Thyroid gland (tissue), 4 donors: ENCODE results near the gene CACNA2D3. TPM values are rescaled to one million over a fixed set of nuclear protein-coding genes. Genes with fewer than 3 reads are reported as not detected.

Experiments used
- DNase-seq, 2 donors: peaks; one replicate each; pipeline ENCODE4 v3.0.0-alpha.2; 2019
- H3K27ac ChIP-seq, 3 donors: fragments of 200-600 bp; sonication (generic); 1 replicate in 2 of 3; 2 replicates in 1 of 3; pipeline ENCODE4 v1.5.1; 2016 to 2019; ENCODE audit warnings: mild to moderate bottlenecking in 1 of 3, moderate library complexity in 1 of 3
- H3K27me3 ChIP-seq: fragments of 200-600 bp; sonication (generic); one replicate; pipeline ENCODE4 v1.5.1; 2019
- H3K36me3 ChIP-seq, 2 donors: fragments of 200-600 bp; sonication (generic); one replicate each; pipeline ENCODE4 v1.5.1; 2016 to 2019
- H3K4me1 ChIP-seq, 2 donors: fragments of 200-600 bp; sonication (generic); one replicate each; pipeline ENCODE4 v1.5.1; 2017 to 2019
- H3K4me3 ChIP-seq, 3 donors: fragments of 200-600 bp; sonication (generic); replicated peaks in 1 of 3; 1 replicate in 2 of 3; 2 replicates in 1 of 3; pipeline ENCODE4 v1.5.1; 2016; ENCODE audit warnings: mild to moderate bottlenecking in 1 of 3
- H3K9me3 ChIP-seq: fragments of 200-600 bp; sonication (generic); one replicate; pipeline ENCODE4 v1.5.1; 2017
- POLR2A ChIP-seq, 2 donors: fragments of 450-650 bp; IDR thresholded peaks; one replicate each; pipeline ENCODE4 v1.6.1; 2017; ENCODE audit warnings: antibody characterized with exemption in 2 of 2, mild to moderate bottlenecking in 2 of 2, moderate library complexity in 1 of 2
- WGBS, 2 donors: methylation state at CpG; one replicate each; pipeline ENCODE4 v1.1.5; 2017; 5-methylcytosine and 5-hydroxymethylcytosine counted together
- intact Hi-C: fragments of 100-400 bp; cut with DNase I; formaldehyde crosslinking; loops from one replicate; pipeline ENCODE4 v1.15.1; 2023
- total RNA-seq, 4 donors: library from RNA; depleted of rRNA; stranded (reverse); fragments of >200 nt; gene quantifications; one replicate each; pipeline ENCODE4 v1.2.3, GENCODE V29; 2016
- TF ChIP-seq, protein P1 (sequence below), 6 experiments: fragments of 200-600 bp in 3 of 6; fragments of 450-650 bp in 3 of 6; sonication (generic) in 3 of 6; IDR thresholded peaks; one replicate each; pipeline ENCODE4 v1.5.1; 2016 to 2019; ENCODE audit warnings: antibody characterized with exemption in 6 of 6, mild to moderate bottlenecking in 2 of 6, inconsistent platforms in 1 of 6, moderate library complexity in 1 of 6

Gene CACNA2D3
- total RNA-seq, 4 donors from 2014 or later = 2.9 to 4.8 (median 4.5) TPM

DNA sequence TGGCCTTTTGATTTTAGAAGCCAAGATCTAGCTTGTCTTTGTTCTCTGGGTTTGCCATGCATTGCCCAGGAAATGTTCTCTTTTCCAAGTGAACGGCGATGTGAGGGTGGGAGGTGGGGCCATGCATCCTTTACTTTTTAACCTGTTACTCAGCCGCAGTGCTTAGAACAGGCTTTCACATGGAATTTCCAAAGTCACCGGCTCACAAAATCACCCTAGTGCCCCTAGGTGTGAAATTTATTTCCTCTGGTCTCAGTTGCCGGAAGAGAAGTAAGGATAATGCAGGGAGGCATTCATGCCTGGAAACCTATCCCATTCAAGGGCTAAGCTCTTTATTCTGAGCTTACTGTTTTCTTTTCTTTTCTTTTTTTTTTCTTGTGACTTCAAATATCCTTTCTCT, 93.2 kb downstream of the CACNA2D3 start:
- Histone ChIP-seq H3K27ac (no peak overlapping the region), H3K4me3 (no peak overlapping the region), H3K9me3 (no peaks in the 10 kb centered on the region), H3K4me1 (no peaks in the 10 kb centered on the region), H3K36me3 (no peaks in the 10 kb centered on the region), H3K27me3 (no peaks in the 10 kb centered on the region)
- no peak for DNase-seq
- TF ChIP-seq POLR2A (IDR thresholded peaks at IDR 0.05) = no peak
- TF ChIP-seq, protein P1, sequence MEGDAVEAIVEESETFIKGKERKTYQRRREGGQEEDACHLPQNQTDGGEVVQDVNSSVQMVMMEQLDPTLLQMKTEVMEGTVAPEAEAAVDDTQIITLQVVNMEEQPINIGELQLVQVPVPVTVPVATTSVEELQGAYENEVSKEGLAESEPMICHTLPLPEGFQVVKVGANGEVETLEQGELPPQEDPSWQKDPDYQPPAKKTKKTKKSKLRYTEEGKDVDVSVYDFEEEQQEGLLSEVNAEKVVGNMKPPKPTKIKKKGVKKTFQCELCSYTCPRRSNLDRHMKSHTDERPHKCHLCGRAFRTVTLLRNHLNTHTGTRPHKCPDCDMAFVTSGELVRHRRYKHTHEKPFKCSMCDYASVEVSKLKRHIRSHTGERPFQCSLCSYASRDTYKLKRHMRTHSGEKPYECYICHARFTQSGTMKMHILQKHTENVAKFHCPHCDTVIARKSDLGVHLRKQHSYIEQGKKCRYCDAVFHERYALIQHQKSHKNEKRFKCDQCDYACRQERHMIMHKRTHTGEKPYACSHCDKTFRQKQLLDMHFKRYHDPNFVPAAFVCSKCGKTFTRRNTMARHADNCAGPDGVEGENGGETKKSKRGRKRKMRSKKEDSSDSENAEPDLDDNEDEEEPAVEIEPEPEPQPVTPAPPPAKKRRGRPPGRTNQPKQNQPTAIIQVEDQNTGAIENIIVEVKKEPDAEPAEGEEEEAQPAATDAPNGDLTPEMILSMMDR (IDR thresholded peaks at IDR 0.05) = no peak
- 51 to 72% methylated on average over 5 of the region's 5 CpGs for WGBS, 2 donors
- intact Hi-C loops = no loop called here

DNA sequence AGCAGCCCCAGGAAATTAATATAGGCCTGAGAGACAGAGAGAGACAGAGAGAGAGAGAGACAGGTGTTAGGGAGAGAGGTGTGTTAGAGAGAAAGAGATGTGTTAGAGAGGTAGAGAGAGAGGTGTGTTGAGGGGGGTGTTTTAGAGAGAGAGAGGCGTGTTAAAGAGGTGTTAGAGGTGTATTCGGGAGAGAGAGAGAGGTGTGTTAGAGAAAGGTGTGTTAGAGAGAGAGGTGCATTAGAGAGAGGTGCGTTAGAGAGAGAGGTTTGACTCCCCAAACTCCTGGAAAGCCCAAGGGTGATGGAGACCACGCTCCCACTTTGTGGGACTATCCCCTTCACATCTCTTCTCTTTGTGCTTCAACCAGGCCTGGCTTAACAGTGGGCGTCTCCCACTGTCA, 95.5 kb downstream of the CACNA2D3 start:
- intact Hi-C loops = no loop called here
- TF ChIP-seq POLR2A (IDR thresholded peaks at IDR 0.05) = no peak
- TF ChIP-seq, protein P1 (IDR thresholded peaks at IDR 0.05) = no peak
- Histone ChIP-seq H3K4me3 (no peak overlapping the region), H3K4me1 (no peaks in the 10 kb centered on the region), H3K27me3 (no peaks in the 10 kb centered on the region), H3K9me3 (no peaks in the 10 kb centered on the region), H3K36me3 (no peaks in the 10 kb centered on the region), H3K27ac (no peak overlapping the region)
- WGBS, 2 donors = 67 to 87% methylated on average over 5 of the region's 5 CpGs
- DNase-seq = no peak

DNA sequence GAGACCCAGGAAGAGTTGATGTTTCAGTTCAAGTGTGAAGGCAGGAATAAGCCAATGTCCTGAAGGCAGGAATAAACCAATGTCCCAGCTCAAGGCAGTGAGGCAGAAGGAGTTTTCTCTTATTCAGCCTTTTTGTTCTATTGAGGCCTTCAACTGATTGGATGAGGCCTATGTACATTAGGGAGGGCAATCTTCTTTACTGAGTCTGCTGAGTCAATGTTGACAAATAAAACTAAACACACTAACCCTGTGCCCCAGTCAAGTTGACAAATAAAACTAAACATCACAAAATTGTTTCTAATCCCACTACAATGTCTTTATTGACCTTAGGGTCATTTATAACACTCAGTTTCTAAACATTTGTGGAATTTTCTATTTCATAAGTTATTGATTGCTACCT, 100.0 kb downstream of the CACNA2D3 start:
- H3K27ac ChIP-seq = no peak overlapping the region
- H3K36me3 ChIP-seq = no peaks in the 10 kb centered on the region
- H3K9me3 ChIP-seq = no peaks in the 10 kb centered on the region
- H3K4me1 ChIP-seq = no peaks in the 10 kb centered on the region
- TF ChIP-seq, protein P1 (IDR thresholded peaks at IDR 0.05) = no peak
- no peak for TF ChIP-seq POLR2A (IDR thresholded peaks at IDR 0.05)
- H3K4me3 ChIP-seq = no peak overlapping the region
- no peaks in the 10 kb centered on the region for H3K27me3 ChIP-seq
- intact Hi-C loops = no loop called here
- no peak for DNase-seq

DNA sequence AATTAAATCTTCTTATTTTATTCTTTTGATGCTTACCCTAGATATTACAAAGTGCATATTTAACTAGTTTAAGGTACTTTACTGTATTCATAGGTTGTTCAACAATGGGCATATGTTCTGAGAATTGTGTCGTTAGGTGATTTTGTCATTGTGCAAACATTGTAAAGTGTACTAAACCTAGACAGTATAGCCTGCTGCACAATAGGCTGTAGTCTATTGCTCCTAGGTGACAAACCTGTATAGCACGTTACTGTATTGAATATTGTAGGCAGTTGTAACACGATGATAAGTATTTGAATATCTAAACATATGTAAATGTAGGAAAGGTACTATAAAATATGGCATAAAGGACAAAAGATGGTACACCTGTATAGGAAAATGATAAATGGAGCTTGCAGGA, 100.7 kb downstream of the CACNA2D3 start:
- Histone ChIP-seq H3K9me3 (no peaks in the 10 kb centered on the region), H3K4me1 (no peaks in the 10 kb centered on the region), H3K4me3 (no peak overlapping the region), H3K36me3 (no peaks in the 10 kb centered on the region), H3K27ac (no peak overlapping the region), H3K27me3 (no peaks in the 10 kb centered on the region)
- intact Hi-C loops = no loop called here
- WGBS, 2 donors = 89 to 93% methylated on average over 3 of the region's 3 CpGs
- TF ChIP-seq, protein P1 (IDR thresholded peaks at IDR 0.05) = no peak
- no peak for TF ChIP-seq POLR2A (IDR thresholded peaks at IDR 0.05)
- DNase-seq = no peak

DNA sequence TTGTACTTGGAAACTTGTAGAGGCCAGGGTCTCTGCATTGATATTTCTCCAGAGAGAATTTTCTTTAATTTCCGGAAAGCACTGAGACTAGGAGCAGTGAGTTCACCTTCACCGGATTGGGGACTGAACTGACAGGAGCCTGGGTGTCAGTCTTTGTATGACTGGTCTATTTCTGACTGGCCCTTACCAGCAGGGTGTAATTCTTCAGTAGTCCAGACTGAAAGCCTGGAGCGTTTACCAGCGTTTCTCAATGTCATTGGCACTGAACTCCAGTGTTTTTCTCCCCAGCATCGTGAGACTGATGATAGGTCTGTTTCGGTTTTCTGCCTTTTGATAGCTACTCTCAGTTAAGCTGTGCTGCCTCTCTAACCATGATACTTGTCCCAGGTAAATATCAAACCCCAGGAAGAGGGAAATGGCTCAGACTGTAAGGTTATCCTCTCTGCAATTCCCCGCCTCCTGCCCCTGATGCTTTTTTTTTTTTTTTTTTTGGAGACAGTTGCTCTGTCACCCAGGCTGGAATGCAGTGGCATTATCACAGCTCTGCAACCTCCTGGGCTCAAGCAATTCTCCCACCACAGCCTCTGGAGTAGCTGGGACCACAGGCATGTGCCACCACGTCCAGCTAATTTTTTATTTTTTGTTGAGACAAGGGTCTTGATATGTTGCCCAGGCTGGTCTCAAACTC, 103.6 kb downstream of the CACNA2D3 start:
- Histone ChIP-seq H3K27ac (no peak overlapping the region), H3K27me3 (no peaks in the 10 kb centered on the region), H3K9me3 (no peaks in the 10 kb centered on the region), H3K4me3 (no peak overlapping the region), H3K36me3 (no peaks in the 10 kb centered on the region), H3K4me1 (no peaks in the 10 kb centered on the region)
- DNase-seq = no peak
- no peak for TF ChIP-seq POLR2A (IDR thresholded peaks at IDR 0.05)
- TF ChIP-seq, protein P1 (IDR thresholded peaks at IDR 0.05) = no peak
- 73 to 74% methylated on average over 8 of the region's 8 CpGs for WGBS, 2 donors
- intact Hi-C loops = no loop called here
